CD14-positive monocyte (primary cell): Measurements from ENCODE around the gene GRIA1. TPM values are rescaled to one million over a fixed set of nuclear protein-coding genes. Genes with fewer than 3 reads are reported as not detected.

Experiments
- DNase-seq, 3 donors: peaks; one replicate each; pipeline ENCODE4 v3.0.0-alpha.2; 2011 to 2022
- H2AFZ ChIP-seq: 2 replicates; pipeline ENCODE4 v1.6.0; 2012; ENCODE audit warnings: mild to moderate bottlenecking, low read depth, low read length, inconsistent platforms; ENCODE audit not compliant: insufficient read depth, poor library complexity, severe bottlenecking
- H3K27ac ChIP-seq, 2 donors: 1 replicate in 1 of 2; 2 replicates in 1 of 2; pipeline ENCODE4 v1.5.1; 2012 to 2013; ENCODE audit warnings: low read length in 2 of 2, control low read depth in 1 of 2, inconsistent platforms in 1 of 2, low read depth in 1 of 2, mild to moderate bottlenecking in 1 of 2
- H3K27me3 ChIP-seq, 2 donors: one replicate each; pipeline versions ENCODE4 v1.6.0 to v1.6.1; 2011 to 2013; ENCODE audit warnings: low read length in 2 of 2; ENCODE audit not compliant: control insufficient read depth in 2 of 2, insufficient read depth in 2 of 2
- H3K36me3 ChIP-seq, 2 donors: replicated peaks in 1 of 2; 1 replicate in 1 of 2; 2 replicates in 1 of 2; pipeline versions ENCODE4 v1.5.1 to v1.6.1; 2012 to 2013; ENCODE audit warnings: low read length in 2 of 2, control low read depth in 1 of 2, inconsistent platforms in 1 of 2, mild to moderate bottlenecking in 1 of 2; ENCODE audit not compliant: insufficient read depth in 2 of 2, control insufficient read depth in 1 of 2
- H3K4me1 ChIP-seq, 2 donors: 1 replicate in 1 of 2; 2 replicates in 1 of 2; pipeline versions ENCODE4 v1.5.1 to v1.6.1; 2012 to 2013; ENCODE audit warnings: low read length in 2 of 2, control low read depth in 1 of 2, inconsistent platforms in 1 of 2, mild to moderate bottlenecking in 1 of 2, moderate library complexity in 1 of 2; ENCODE audit not compliant: insufficient read depth in 2 of 2, control insufficient read depth in 1 of 2
- H3K4me2 ChIP-seq: replicated peaks from 2 replicates; pipeline ENCODE3; 2012; ENCODE audit warnings: low read length, moderate library complexity, mild to moderate bottlenecking; ENCODE audit not compliant: poor library complexity, severe bottlenecking; ENCODE audit errors: extremely low read depth
- H3K4me3 ChIP-seq, 3 experiments: fragments of 200-600 bp in 1 of 3; sonication (generic) in 1 of 3; replicated peaks in 1 of 3; 1 replicate in 2 of 3; 2 replicates in 1 of 3; pipeline ENCODE4 v1.5.1; 2011 to 2013; ENCODE audit warnings: low read length in 3 of 3, mild to moderate bottlenecking in 3 of 3, control low read depth in 2 of 3, low read depth in 2 of 3, inconsistent platforms in 1 of 3, moderate library complexity in 1 of 3
- H3K79me2 ChIP-seq: 2 replicates; pipeline ENCODE4 v1.6.0; 2012; ENCODE audit warnings: mild to moderate bottlenecking, control low read depth, inconsistent platforms, low read length, moderate library complexity; ENCODE audit not compliant: insufficient read depth
- H3K9ac ChIP-seq: 2 replicates; pipeline ENCODE4 v1.6.0; 2017; ENCODE audit warnings: low read length, mild to moderate bottlenecking; ENCODE audit not compliant: insufficient read depth, poor library complexity, severe bottlenecking
- H3K9me3 ChIP-seq, 2 donors: replicated peaks in 1 of 2; 1 replicate in 1 of 2; 2 replicates in 1 of 2; pipeline versions ENCODE4 v1.5.1 to v1.6.1; 2012 to 2013; ENCODE audit warnings: low read length in 2 of 2, control low read depth in 1 of 2; ENCODE audit not compliant: control insufficient read depth in 1 of 2, insufficient read depth in 1 of 2
- H4K20me1 ChIP-seq: 2 replicates; pipeline ENCODE4 v1.6.0; 2012; ENCODE audit warnings: mild to moderate bottlenecking, low read length, control low read depth, moderate library complexity; ENCODE audit not compliant: insufficient read depth
- H3K27ac Mint-ChIP-seq, 7 donors: one replicate each; pipeline ENCODE4 v1.8.0; 2020; ENCODE audit warnings: mild to moderate bottlenecking in 7 of 7, mixed read lengths in 7 of 7, moderate library complexity in 6 of 7, inconsistent platforms in 2 of 7
- H3K27me3 Mint-ChIP-seq, 3 donors: one replicate each; pipeline ENCODE4 v1.8.0; 2021 to 2022; ENCODE audit warnings: low read depth in 3 of 3, mild to moderate bottlenecking in 3 of 3, mixed read lengths in 3 of 3, moderate library complexity in 3 of 3, inconsistent platforms in 1 of 3
- H3K36me3 Mint-ChIP-seq, 2 donors: one replicate each; pipeline ENCODE4 v1.8.0; 2020; ENCODE audit warnings: mixed read lengths in 2 of 2, inconsistent platforms in 1 of 2, mild to moderate bottlenecking in 1 of 2
- H3K4me1 Mint-ChIP-seq: one replicate; pipeline ENCODE4 v1.8.0; 2020; ENCODE audit warnings: mild to moderate bottlenecking, mixed read lengths
- H3K4me3 Mint-ChIP-seq, 2 donors: one replicate each; pipeline ENCODE4 v1.8.0; 2020; ENCODE audit warnings: mild to moderate bottlenecking in 2 of 2, mixed read lengths in 2 of 2, moderate library complexity in 1 of 2
- H3K9me3 Mint-ChIP-seq, 7 donors: one replicate each; pipeline ENCODE4 v1.8.0; 2020 to 2022; ENCODE audit warnings: mixed read lengths in 7 of 7, mild to moderate bottlenecking in 6 of 7, moderate library complexity in 6 of 7, inconsistent platforms in 2 of 7
- WGBS: methylation state at CpG from one replicate; pipeline ENCODE4 v1.1.5; 2013; ENCODE audit warnings: missing lambda C conversion rate; ENCODE audit not compliant: insufficient coverage; 5-methylcytosine and 5-hydroxymethylcytosine counted together
- intact Hi-C, 2 donors: fragments of 100-400 bp; cut with micrococcal nuclease; formaldehyde crosslinking; loops; one replicate each; pipeline versions ENCODE4 v1.15.0 to v1.15.1; 2023
- polyA plus RNA-seq, 3 donors: library from polyadenylated mRNA; depleted of rRNA in 1 of 3; unstranded in 2 of 3; stranded (reverse) in 1 of 3; fragments of 300-500 nt in 2 of 3; fragments of >200 nt in 1 of 3; fragmentation: Illumina TruSeq in 2 of 3; gene quantifications; 1 replicate in 2 of 3; 2 replicates in 1 of 3; pipeline ENCODE4 v1.2.3, GENCODE V29; 2012 to 2021
- TF ChIP-seq, protein P1 (sequence below): fragments of 200-600 bp; IDR thresholded peaks from one replicate; pipeline ENCODE4 v1.8.0; 2022; ENCODE audit warnings: antibody characterized with exemption, mild to moderate bottlenecking

Gene GRIA1
- polyA plus RNA-seq, 3 donors: not detected

DNA sequence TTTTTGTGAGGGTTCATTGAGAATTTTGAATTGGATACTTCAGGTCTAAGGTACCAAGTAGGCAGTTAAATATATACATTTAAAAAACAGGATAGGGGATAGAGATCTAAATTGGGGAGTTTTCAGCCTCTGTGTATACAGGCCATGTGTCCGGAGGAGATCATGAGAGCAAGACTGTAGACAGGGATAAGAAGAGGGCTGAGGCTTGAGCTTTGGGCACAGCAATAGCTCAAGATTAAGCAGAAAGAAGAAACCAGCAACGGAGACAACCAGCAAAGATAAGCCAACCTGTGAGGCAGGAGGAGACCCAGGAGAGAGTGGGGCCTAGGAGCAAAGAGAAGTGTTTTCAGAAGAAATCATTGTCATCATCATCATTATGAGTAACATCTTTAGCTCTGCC, 258.4 kb downstream of the GRIA1 start:
- no peak overlapping the region for H3K4me3 Mint-ChIP-seq
- peaks cover 0 to 7% (median 0%) of the 10 kb centered on the region in 7 donors for H3K9me3 Mint-ChIP-seq
- H3K36me3 Mint-ChIP-seq: no peaks in the 10 kb centered on the region
- peaks cover 0 to 2% (median 1%) of the 10 kb centered on the region in 3 donors for H3K27me3 Mint-ChIP-seq
- Histone ChIP-seq H3K9ac (no peak overlapping the region), H3K4me3 (no peak overlapping the region), H4K20me1 (no peaks in the 10 kb centered on the region), H3K9me3 (no peaks in the 10 kb centered on the region), H3K79me2 (no peaks in the 10 kb centered on the region), H3K27me3 (no peaks in the 10 kb centered on the region), H2AFZ (no peak overlapping the region), H3K36me3 (no peaks in the 10 kb centered on the region), H3K4me1 (no peaks in the 10 kb centered on the region), H3K27ac (no peak overlapping the region), H3K4me2 (no peak overlapping the region)
- WGBS: 100% methylated on average over 1 of the region's 2 CpGs
- intact Hi-C loops: no loop called here
- no peak for DNase-seq
- H3K27ac Mint-ChIP-seq: no peak overlapping the region
- no peaks in the 10 kb centered on the region for H3K4me1 Mint-ChIP-seq
- TF ChIP-seq, protein P1, sequence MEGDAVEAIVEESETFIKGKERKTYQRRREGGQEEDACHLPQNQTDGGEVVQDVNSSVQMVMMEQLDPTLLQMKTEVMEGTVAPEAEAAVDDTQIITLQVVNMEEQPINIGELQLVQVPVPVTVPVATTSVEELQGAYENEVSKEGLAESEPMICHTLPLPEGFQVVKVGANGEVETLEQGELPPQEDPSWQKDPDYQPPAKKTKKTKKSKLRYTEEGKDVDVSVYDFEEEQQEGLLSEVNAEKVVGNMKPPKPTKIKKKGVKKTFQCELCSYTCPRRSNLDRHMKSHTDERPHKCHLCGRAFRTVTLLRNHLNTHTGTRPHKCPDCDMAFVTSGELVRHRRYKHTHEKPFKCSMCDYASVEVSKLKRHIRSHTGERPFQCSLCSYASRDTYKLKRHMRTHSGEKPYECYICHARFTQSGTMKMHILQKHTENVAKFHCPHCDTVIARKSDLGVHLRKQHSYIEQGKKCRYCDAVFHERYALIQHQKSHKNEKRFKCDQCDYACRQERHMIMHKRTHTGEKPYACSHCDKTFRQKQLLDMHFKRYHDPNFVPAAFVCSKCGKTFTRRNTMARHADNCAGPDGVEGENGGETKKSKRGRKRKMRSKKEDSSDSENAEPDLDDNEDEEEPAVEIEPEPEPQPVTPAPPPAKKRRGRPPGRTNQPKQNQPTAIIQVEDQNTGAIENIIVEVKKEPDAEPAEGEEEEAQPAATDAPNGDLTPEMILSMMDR: no peak

DNA sequence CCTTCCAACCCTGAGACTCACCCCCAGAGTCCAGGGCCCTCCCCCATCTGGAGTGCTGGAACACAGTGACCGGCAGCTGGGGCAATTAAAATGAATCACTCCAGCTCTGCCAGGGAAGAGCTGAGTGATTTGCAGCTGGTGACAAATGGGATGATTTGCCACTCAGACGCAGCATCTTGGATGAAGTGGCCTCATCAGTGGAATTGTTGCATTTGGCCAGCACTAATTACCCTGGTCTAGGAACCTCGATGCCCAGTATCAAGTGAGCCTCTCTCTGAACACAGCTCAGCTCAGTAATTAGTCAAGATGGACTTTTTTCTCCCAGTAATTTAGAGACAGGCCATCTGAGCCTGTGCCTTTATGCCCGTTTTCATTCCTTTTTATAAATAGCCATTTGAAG, 259.5 kb downstream of the GRIA1 start:
- Histone ChIP-seq H3K27me3 (no peaks in the 10 kb centered on the region), H3K9me3 (no peaks in the 10 kb centered on the region), H3K36me3 (no peaks in the 10 kb centered on the region), H2AFZ (no peak overlapping the region), H3K4me3 (no peak overlapping the region), H3K4me2 (no peak overlapping the region), H3K79me2 (no peaks in the 10 kb centered on the region), H3K4me1 (no peaks in the 10 kb centered on the region), H3K27ac (no peak overlapping the region), H3K9ac (no peak overlapping the region), H4K20me1 (no peaks in the 10 kb centered on the region)
- intact Hi-C loops: no loop called here
- no peak for DNase-seq
- TF ChIP-seq, protein P1: no peak
- no peaks in the 10 kb centered on the region for H3K36me3 Mint-ChIP-seq
- no peak overlapping the region for H3K27ac Mint-ChIP-seq
- peaks cover 0 to 7% (median 0%) of the 10 kb centered on the region in 7 donors for H3K9me3 Mint-ChIP-seq
- peaks cover 0 to 2% (median 0%) of the 10 kb centered on the region in 3 donors for H3K27me3 Mint-ChIP-seq
- H3K4me3 Mint-ChIP-seq: no peak overlapping the region
- no peaks in the 10 kb centered on the region for H3K4me1 Mint-ChIP-seq
- 90% methylated on average over 3 of the region's 4 CpGs for WGBS
